Measurements from ENCODE around the gene SEC14L1. TPM values are rescaled to one million over a fixed set of nuclear protein-coding genes. Genes with fewer than 3 reads are reported as not detected.
"Not testable (repeated sequence)": the region's sequence is repeated elsewhere in the genome, so short reads cannot be mapped to it uniquely, and the experiment has no call there.

Gene SEC14L1
- total RNA-seq, 1 experiment from 2014 or later = 50.6 TPM

DNA sequence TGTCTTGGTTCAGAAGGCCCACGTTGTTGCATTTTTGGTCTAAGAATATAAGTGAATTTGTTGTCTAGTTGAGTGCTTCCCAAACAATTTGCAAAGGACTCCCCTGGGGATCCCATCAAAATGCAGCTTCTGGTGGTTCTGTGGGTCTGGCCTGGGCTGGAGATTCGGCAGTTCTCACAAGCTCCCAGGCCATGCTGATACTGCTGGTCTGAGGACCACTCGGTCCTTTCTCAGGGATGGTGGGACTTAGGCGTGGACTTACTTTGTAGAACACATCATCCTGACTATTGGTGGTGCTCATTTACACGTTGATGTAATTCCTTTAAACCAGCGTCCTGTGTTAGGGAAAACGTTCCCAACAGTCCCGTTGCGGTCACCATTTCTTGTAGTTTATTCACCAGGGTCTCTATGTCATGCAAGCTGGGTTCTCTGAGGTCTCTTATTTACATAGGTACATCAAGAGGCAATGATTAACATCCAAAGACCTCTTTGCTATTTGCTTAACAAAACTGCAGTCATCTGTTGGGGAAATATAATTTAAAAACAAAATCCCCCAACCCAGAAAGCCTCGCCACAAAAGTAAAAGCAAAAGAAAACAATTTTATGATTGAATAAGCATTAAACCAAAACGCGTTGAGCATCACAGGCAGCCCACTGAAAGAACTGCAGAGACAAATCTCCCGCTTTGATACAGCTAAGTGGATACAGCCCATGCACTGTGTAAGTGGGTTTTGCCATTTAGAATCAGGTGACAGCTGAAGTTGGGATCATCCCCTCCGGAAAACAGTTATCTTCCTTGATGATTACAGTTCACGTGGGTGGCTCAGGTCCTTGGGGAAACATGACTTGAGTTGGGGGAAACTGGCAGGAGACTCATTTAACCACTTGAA is 39.0 kb upstream of the SEC14L1 start:
- TF ChIP-seq, protein P1, sequence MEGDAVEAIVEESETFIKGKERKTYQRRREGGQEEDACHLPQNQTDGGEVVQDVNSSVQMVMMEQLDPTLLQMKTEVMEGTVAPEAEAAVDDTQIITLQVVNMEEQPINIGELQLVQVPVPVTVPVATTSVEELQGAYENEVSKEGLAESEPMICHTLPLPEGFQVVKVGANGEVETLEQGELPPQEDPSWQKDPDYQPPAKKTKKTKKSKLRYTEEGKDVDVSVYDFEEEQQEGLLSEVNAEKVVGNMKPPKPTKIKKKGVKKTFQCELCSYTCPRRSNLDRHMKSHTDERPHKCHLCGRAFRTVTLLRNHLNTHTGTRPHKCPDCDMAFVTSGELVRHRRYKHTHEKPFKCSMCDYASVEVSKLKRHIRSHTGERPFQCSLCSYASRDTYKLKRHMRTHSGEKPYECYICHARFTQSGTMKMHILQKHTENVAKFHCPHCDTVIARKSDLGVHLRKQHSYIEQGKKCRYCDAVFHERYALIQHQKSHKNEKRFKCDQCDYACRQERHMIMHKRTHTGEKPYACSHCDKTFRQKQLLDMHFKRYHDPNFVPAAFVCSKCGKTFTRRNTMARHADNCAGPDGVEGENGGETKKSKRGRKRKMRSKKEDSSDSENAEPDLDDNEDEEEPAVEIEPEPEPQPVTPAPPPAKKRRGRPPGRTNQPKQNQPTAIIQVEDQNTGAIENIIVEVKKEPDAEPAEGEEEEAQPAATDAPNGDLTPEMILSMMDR (IDR thresholded peaks at IDR 0.05; ENCODE audit: unreplicated experiment) = no peak
- Mint-ChIP-seq H3K36me3 (ENCODE audit: insufficient read depth, unreplicated experiment) (peaks cover 27% of the 10 kb centered on the region), H3K4me1 (ENCODE audit: low read depth, unreplicated experiment) (peaks cover 9% of the 10 kb centered on the region), H3K4me3 (ENCODE audit: low read depth, unreplicated experiment) (no peak overlapping the region), H3K27me3 (ENCODE audit: unreplicated experiment) (no peaks in the 10 kb centered on the region), H3K9me3 (ENCODE audit: low read depth, unreplicated experiment) (no peaks in the 10 kb centered on the region), H3K27ac (ENCODE audit: unreplicated experiment) (no peak overlapping the region)
- intact Hi-C loops (cut with micrococcal nuclease; ENCODE audit: unreplicated experiment) = no loop called here
- DNase-seq = no peak
- CTCF ChIA-PET = no interaction called here
- BruUV-seq (replicated peaks) = no TSS peak

DNA sequence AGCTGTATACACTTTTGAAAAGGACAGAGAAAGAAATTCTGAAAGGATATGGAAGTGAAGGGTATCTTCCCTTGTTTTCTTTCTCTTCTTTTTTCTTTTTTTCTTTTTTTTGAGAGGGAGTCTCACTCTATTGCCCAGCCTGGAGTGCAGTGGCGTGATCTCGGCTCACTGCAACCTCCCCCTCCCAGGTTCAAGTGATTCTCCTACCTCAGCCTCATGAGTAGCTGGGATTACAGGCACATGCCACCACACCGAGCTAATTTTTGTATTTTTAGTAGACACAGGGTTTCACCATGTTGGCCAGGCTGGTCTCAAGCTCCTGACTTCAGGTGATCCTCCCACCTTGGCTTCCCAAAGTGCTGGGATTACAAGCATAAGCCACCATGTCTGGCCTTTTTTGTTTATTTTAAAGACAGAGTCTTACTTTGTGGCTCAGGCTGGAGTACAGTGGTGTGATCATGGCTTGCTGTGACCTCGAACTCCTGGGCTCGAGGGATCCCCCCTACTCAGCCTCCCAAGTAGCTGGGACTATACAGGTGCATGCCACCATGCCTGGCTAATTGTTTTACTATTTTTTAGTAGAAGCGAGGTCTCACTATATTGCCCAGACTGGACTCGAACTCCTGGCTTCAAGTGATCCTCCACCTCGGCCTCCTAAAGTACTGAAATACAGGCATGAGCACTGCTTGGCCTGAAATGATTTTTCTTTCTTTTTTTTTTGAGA is 38.2 kb upstream of the SEC14L1 start:
- H3K27me3 Mint-ChIP-seq (ENCODE audit: unreplicated experiment); BruUV-seq (replicated peaks); DNase-seq; H3K9me3 Mint-ChIP-seq (ENCODE audit: low read depth, unreplicated experiment); intact Hi-C loops (cut with micrococcal nuclease; ENCODE audit: unreplicated experiment); H3K4me1 Mint-ChIP-seq (ENCODE audit: low read depth, unreplicated experiment); H3K4me3 Mint-ChIP-seq (ENCODE audit: low read depth, unreplicated experiment); H3K27ac Mint-ChIP-seq (ENCODE audit: unreplicated experiment); CTCF ChIA-PET: not testable (repeated sequence)
- H3K36me3 Mint-ChIP-seq (ENCODE audit: insufficient read depth, unreplicated experiment) = peaks cover 25% of the 10 kb centered on the region

DNA sequence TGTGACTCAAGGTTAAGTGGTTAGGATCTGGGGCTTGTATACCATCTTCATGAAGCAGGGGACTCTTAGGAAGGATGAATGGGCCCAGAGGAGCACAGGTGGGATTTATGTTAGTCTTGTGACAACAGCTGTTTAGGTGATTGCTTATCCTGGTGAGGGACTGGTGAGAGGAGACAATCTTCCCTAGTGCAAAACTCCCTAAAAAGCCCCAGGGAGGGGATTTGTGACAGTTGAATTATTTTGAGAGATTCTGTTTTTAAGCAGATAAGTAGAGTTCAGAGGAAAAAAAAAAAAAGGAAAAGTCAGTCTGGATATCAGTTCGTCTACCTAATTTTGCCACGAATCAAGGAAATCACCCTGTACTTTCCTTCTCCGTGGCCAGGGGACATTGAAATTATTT is 35.1 kb upstream of the SEC14L1 start:
- no peaks in the 10 kb centered on the region for H3K9me3 Mint-ChIP-seq (ENCODE audit: low read depth, unreplicated experiment)

DNA sequence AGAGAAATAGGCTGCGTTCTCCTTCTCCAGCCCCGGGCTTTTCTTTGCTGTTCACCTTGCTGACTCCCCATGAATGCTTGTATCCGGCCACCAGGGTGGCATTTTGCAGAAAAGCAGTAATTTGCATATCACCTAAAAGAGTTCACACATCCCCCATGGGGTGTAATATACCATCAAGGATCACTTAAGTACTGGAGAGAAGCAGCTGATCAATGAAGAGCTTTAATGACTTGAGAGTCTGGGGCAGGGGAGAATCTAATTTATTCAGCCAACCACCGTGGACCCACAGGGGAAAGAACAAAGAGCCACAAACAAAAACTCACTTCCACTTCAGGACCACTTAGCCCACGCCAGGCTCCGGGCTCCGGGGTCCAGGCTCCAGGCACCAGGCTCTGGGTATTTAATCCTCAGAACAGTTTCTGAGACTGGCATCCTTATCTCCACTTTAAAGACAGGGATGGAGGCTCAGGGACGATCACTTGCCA is 33.9 kb upstream of the SEC14L1 start:
- no peak for DNase-seq
- BruUV-seq (replicated peaks) = no TSS peak
- H3K4me1 Mint-ChIP-seq (ENCODE audit: low read depth, unreplicated experiment) = peaks cover 7% of the 10 kb centered on the region
- H3K36me3 Mint-ChIP-seq (ENCODE audit: insufficient read depth, unreplicated experiment) = peaks cover 6% of the 10 kb centered on the region
- CTCF ChIA-PET = no interaction called here
- TF ChIP-seq, protein P1 (IDR thresholded peaks at IDR 0.05; ENCODE audit: unreplicated experiment) = no peak
- H3K27me3 Mint-ChIP-seq (ENCODE audit: unreplicated experiment) = no peaks in the 10 kb centered on the region
- no peak overlapping the region for H3K4me3 Mint-ChIP-seq (ENCODE audit: low read depth, unreplicated experiment)
- intact Hi-C loops (cut with micrococcal nuclease; ENCODE audit: unreplicated experiment) = no loop called here
- H3K9me3 Mint-ChIP-seq (ENCODE audit: low read depth, unreplicated experiment) = no peaks in the 10 kb centered on the region
- no peak overlapping the region for H3K27ac Mint-ChIP-seq (ENCODE audit: unreplicated experiment)

More for the DNA sequence above, 35.1 kb upstream of the SEC14L1 start:
- Mint-ChIP-seq H3K4me1 (ENCODE audit: low read depth, unreplicated experiment) (peaks cover 7% of the 10 kb centered on the region), H3K4me3 (ENCODE audit: low read depth, unreplicated experiment) (no peak overlapping the region), H3K27me3 (ENCODE audit: unreplicated experiment) (no peaks in the 10 kb centered on the region), H3K36me3 (ENCODE audit: insufficient read depth, unreplicated experiment) (peaks cover 8% of the 10 kb centered on the region), H3K27ac (ENCODE audit: unreplicated experiment) (no peak overlapping the region)
- intact Hi-C loops (cut with micrococcal nuclease; ENCODE audit: unreplicated experiment) = no loop called here
- TF ChIP-seq, protein P1 (IDR thresholded peaks at IDR 0.05; ENCODE audit: unreplicated experiment) = no peak
- BruUV-seq (replicated peaks) = no TSS peak
- no peak for DNase-seq
- CTCF ChIA-PET = no interaction called here
